A549 (cell line): ENCODE results near the gene MAP3K14. TPM values are rescaled to one million over a fixed set of nuclear protein-coding genes. Genes with fewer than 3 reads are reported as not detected.

Source experiments
- ATAC-seq, 2 experiments: fragments of 200-7000 bp in 1 of 2; fragments of >200 bp in 1 of 2; cut with Nextera tagmentation in 1 of 2; cut with Tn5 transposase in 1 of 2; 3 replicates each; pipeline versions ENCODE4 v1.8.0 to v1.9.1; 2018 to 2020; ENCODE audit warnings: mild to moderate bottlenecking in 1 of 2, moderate library complexity in 1 of 2
- CTCF ChIA-PET: fragments of 300-600 bp; sonication (Branson Sonifier 250); formaldehyde crosslinking; extraction: SDS; loops from one replicate; lab custom pipeline; 2021; ENCODE audit warnings: antibody characterized with exemption, inconsistent platforms; lab: Yijun Ruan, JAX
- POLR2A ChIA-PET: fragments of 350-600 bp; formaldehyde crosslinking; extraction: SDS; loops from one replicate; lab custom pipeline; 2021; ENCODE audit warnings: antibody characterized with exemption, inconsistent platforms; lab: Yijun Ruan, JAX
- DNase-seq, 2 experiments: peaks; one replicate each; pipeline versions ENCODE4 v3.0.0 to v3.0.0-alpha.2; 2011 to 2016; ENCODE audit warnings: low read depth in 1 of 2, low spot score in 1 of 2
- FAIRE-seq: peaks from 2 replicates; lab custom pipeline; 2011; peaks lifted over from hg19 to GRCh38; lab: Jason Lieb, UNC
- H3K27ac ChIP-seq, 2 experiments: fragments of >200 bp; sonication (Bioruptor Twin); formaldehyde crosslinking; 3 replicates each; pipeline ENCODE4 v1.5.1; 2016 to 2017
- H3K4me1 ChIP-seq: fragments of >200 bp; sonication (Bioruptor Twin); formaldehyde crosslinking; 3 replicates; pipeline ENCODE4 v1.6.1; 2016
- H3K4me2 ChIP-seq: fragments of >200 bp; sonication (Bioruptor Twin); formaldehyde crosslinking; 3 replicates; pipeline ENCODE4 v1.6.1; 2016
- H3K4me3 ChIP-seq: fragments of >200 bp; sonication (Bioruptor Twin); formaldehyde crosslinking; 3 replicates; pipeline ENCODE4 v1.5.1; 2016
- H3K9me3 ChIP-seq: fragments of >200 bp; sonication (Bioruptor Twin); formaldehyde crosslinking; 3 replicates; pipeline ENCODE4 v1.6.1; 2016
- CBX8 ChIP-seq: fragments of 200-600 bp; sonication (generic); IDR thresholded peaks from 2 replicates; pipeline ENCODE4 v1.6.1; 2016
- CEBPB ChIP-seq, 2 experiments: fragments of >200 bp in 1 of 2; sonication (Bioruptor Twin) in 1 of 2; formaldehyde crosslinking in 1 of 2; IDR thresholded peaks; 2 replicates each; pipeline ENCODE4 v1.6.1; 2012 to 2016
- EHF ChIP-seq: fragments of 250-450 bp; sonication (Bioruptor Pico); IDR thresholded peaks from 2 replicates; pipeline ENCODE4 v1.5.0; 2020; ENCODE audit warnings: mild to moderate bottlenecking
- EP300 ChIP-seq, 2 experiments: fragments of >200 bp; sonication (Bioruptor Twin); formaldehyde crosslinking; IDR thresholded peaks; 2 replicates in 1 of 2; 3 replicates in 1 of 2; pipeline ENCODE4 v1.6.1; 2016 to 2017
- ESRRA ChIP-seq: fragments of 150-350 bp; IDR thresholded peaks from 2 replicates; pipeline ENCODE4 v1.6.1; 2014; ENCODE audit warnings: mild to moderate bottlenecking, low read length, borderline replicate concordance
- FOSB ChIP-seq: fragments of 250-450 bp; sonication (Bioruptor Pico); IDR thresholded peaks from 2 replicates; pipeline ENCODE4 v1.5.0; 2020; ENCODE audit warnings: mild to moderate bottlenecking, moderate library complexity
- FOSL2 ChIP-seq, 2 experiments: fragments of 450-650 bp in 1 of 2; fragments of >200 bp in 1 of 2; sonication (Bioruptor Twin) in 1 of 2; formaldehyde crosslinking; IDR thresholded peaks; 2 replicates each; pipeline versions ENCODE4 v1.5.0 to v1.6.1; 2016 to 2020; ENCODE audit warnings: mild to moderate bottlenecking in 1 of 2, moderate library complexity in 1 of 2
- FOXS1 ChIP-seq: fragments of 250-450 bp; sonication (Bioruptor Pico); IDR thresholded peaks from 2 replicates; pipeline ENCODE4 v1.5.0; 2020; ENCODE audit warnings: mild to moderate bottlenecking, moderate library complexity
- HDAC2 ChIP-seq: fragments of 200-600 bp; sonication (generic); IDR thresholded peaks from 2 replicates; pipeline ENCODE4 v1.6.1; 2016
- HEYL ChIP-seq: fragments of 250-450 bp; sonication (Bioruptor Pico); IDR thresholded peaks from 2 replicates; pipeline ENCODE4 v1.8.0; 2021; ENCODE audit warnings: mild to moderate bottlenecking, moderate library complexity
- HOXA7 ChIP-seq: fragments of 250-450 bp; sonication (Bioruptor Pico); IDR thresholded peaks from 2 replicates; pipeline ENCODE4 v1.5.0; 2020; ENCODE audit warnings: mild to moderate bottlenecking, moderate library complexity
- HOXB5 ChIP-seq: fragments of 250-450 bp; sonication (Bioruptor Pico); IDR thresholded peaks from 2 replicates; pipeline ENCODE4 v1.5.0; 2020; ENCODE audit warnings: mild to moderate bottlenecking, moderate library complexity
- JUN ChIP-seq, 2 experiments: fragments of >200 bp; sonication (Bioruptor Twin); formaldehyde crosslinking; IDR thresholded peaks; 2 replicates in 1 of 2; 3 replicates in 1 of 2; pipeline ENCODE4 v1.6.1; 2016 to 2017
- JUNB ChIP-seq: fragments of >200 bp; sonication (Bioruptor Twin); formaldehyde crosslinking; IDR thresholded peaks from 2 replicates; pipeline ENCODE4 v1.6.1; 2016
- KDM5A ChIP-seq: fragments of 200-600 bp; sonication (generic); IDR thresholded peaks from 2 replicates; pipeline ENCODE4 v1.6.1; 2016; ENCODE audit warnings: antibody characterized with exemption, mild to moderate bottlenecking
- MAFK ChIP-seq: fragments of 450-650 bp; IDR thresholded peaks from 2 replicates; pipeline ENCODE4 v1.6.1; 2014; ENCODE audit not compliant: partially characterized antibody
- NFE2L2 ChIP-seq: fragments of 150-350 bp; conservative IDR thresholded peaks from 2 replicates; pipeline ENCODE4 v1.6.1; 2014; ENCODE audit warnings: low read length
- POLR2A ChIP-seq: IDR thresholded peaks from 2 replicates; pipeline ENCODE4 v1.6.1; 2012; ENCODE audit warnings: mild to moderate bottlenecking, low read length
- RAD21 ChIP-seq, 2 experiments: fragments of >200 bp in 1 of 2; sonication (Bioruptor Twin) in 1 of 2; formaldehyde crosslinking in 1 of 2; IDR thresholded peaks in 1 of 2; conservative IDR thresholded peaks in 1 of 2; 2 replicates in 1 of 2; 3 replicates in 1 of 2; pipeline ENCODE4 v1.6.1; 2012 to 2018; ENCODE audit warnings: inconsistent platforms in 1 of 2
- RARB ChIP-seq: fragments of 250-450 bp; sonication (Bioruptor Pico); IDR thresholded peaks from 2 replicates; pipeline ENCODE4 v1.8.0; 2021; ENCODE audit warnings: mild to moderate bottlenecking, moderate library complexity
- REST ChIP-seq: fragments of 200-600 bp; sonication (generic); IDR thresholded peaks from 2 replicates; pipeline ENCODE4 v1.6.1; 2016; ENCODE audit warnings: antibody characterized with exemption, mild to moderate bottlenecking, moderate library complexity
- SMC3 ChIP-seq: fragments of >200 bp; sonication (Bioruptor Twin); formaldehyde crosslinking; IDR thresholded peaks from 3 replicates; pipeline ENCODE4 v1.6.1; 2018; ENCODE audit warnings: inconsistent platforms
- SREBF2 ChIP-seq: fragments of 450-650 bp; IDR thresholded peaks from 2 replicates; pipeline ENCODE4 v1.6.1; 2014; ENCODE audit warnings: mild to moderate bottlenecking, moderate library complexity
- TFCP2L1 ChIP-seq: fragments of 250-450 bp; sonication (Bioruptor Pico); IDR thresholded peaks from 2 replicates; pipeline ENCODE4 v1.5.0; 2021; ENCODE audit warnings: mild to moderate bottlenecking
- TP53 ChIP-seq: fragments of 250-450 bp; sonication (Bioruptor Pico); IDR thresholded peaks from 2 replicates; pipeline ENCODE4 v1.5.0; 2021; ENCODE audit warnings: mild to moderate bottlenecking, moderate library complexity
- USF2 ChIP-seq: fragments of 450-650 bp; IDR thresholded peaks from 2 replicates; pipeline ENCODE4 v1.6.1; 2014; ENCODE audit warnings: antibody characterized with exemption
- whole genome bisulfite sequencing: methylation state at CpG from one replicate; pipeline ENCODE4 v1.1.6; 2017; ENCODE audit errors: missing lambda C conversion rate; 5-methylcytosine and 5-hydroxymethylcytosine counted together
- polyA plus RNA-seq, 4 experiments: library from polyadenylated mRNA; depleted of rRNA in 3 of 4; stranded (reverse); fragments of >200 nt; fragmentation: RNase III in 1 of 4; extraction: RNeasy Plus Mini Kit Qiagen cat#74134 plus additional on column Dnase treatment in 1 of 4; gene quantifications; 2 replicates in 3 of 4; 3 replicates in 1 of 4; pipeline ENCODE4 v1.2.3, GENCODE V29; 2011 to 2017

Gene MAP3K14
- polyA plus RNA-seq, 2 of the 4 experiments (the other 2 are of a cell fraction), result 9.1 to 34.5 TPM

- TF ChIP-seq EP300 (IDR thresholded peaks at IDR 0.05) (peak; percentile 93 to 99), USF2 (no peak), RARB (no peak), FOSB (CRISPR knock-in tag) (no peak), FOSL2 (IDR thresholded peaks at IDR 0.05) (peak; percentile 54; the same call in 1 of the 2 replicates), FOSL2 (CRISPR knock-in tag; IDR thresholded peaks at IDR 0.05) (peak; percentile 89), REST (no peak), EHF (peak; percentile 87; the same call in 1 of the 2 replicates), JUN (IDR thresholded peaks at IDR 0.05) (peak; percentile 98 to 100), TP53 (CRISPR knock-in tag) (0 out of 2 replicates have a peak, but pooled peaks have one; percentile 22), FOXS1 (CRISPR knock-in tag) (no peak), SMC3 (peak; percentile 42; the same call in 2 of the 3 replicates), HEYL (CRISPR knock-in tag) (0 out of 2 replicates have a peak, but pooled peaks have one; percentile 38), TFCP2L1 (CRISPR knock-in tag) (no peak), ESRRA (0 out of 2 replicates have a peak, but pooled peaks have one; percentile 17), CBX8 (no peak), CEBPB (IDR thresholded peaks at IDR 0.05) (peak; percentile 99 to 100), NFE2L2 (no peak), HOXB5 (CRISPR knock-in tag) (peak; percentile 55; the same call in 1 of the 2 replicates), POLR2A (peak; percentile 33), RAD21 (conservative IDR thresholded peaks at IDR 0.05 in 1 of 2, IDR thresholded peaks at IDR 0.05 in 1 of 2) (no peak; a peak in 3 of 5 replicates), KDM5A (no peak), JUNB (peak; percentile 77), HDAC2 (no peak)
Observed at GRCh38 chr17:45228763-45229539, 87.9 kb downstream of the MAP3K14 start (continued).

GRCh38 chr17:45227926-45228762 lies 88.7 kb downstream of the MAP3K14 start:
- FAIRE-seq, result no peak
- WGBS, result 25% methylated on average over 16 of the region's 17 CpGs
- ATAC-seq, result peak; percentile 31 to 34

More at GRCh38 chr17:45227926-45228762, 88.7 kb downstream of the MAP3K14 start:
- POLR2A ChIA-PET, result interaction anchor here (1.0 to 2.4 kb wide), 7 partner anchors 9 to 159 kb away, joined by 3 to 37 read pairs (median 6); partner anchors contain the start of genes HEXIM1 and MAP3K14
- CTCF ChIA-PET, result interaction anchor here (0.8 to 52.3 kb wide), 14 partner anchors 1 to 198 kb away, joined by 3 to 2147 read pairs (median 8); partner anchors contain the start of genes ACBD4, FMNL1, HEXIM1 and HEXIM2
- DNase-seq, result peak in 1 of 2 experiments; percentile 73
- peak overlapping the region; percentile 97 for H3K27ac ChIP-seq
- TF ChIP-seq HDAC2, result 0 out of 2 replicates have a peak, but pooled peaks have one; percentile 2
- TF ChIP-seq EHF, result 0 out of 2 replicates have a peak, but pooled peaks have one; percentile 11
- TF ChIP-seq POLR2A, result peak; percentile 35; the same call in 1 of the 2 replicates
- TF ChIP-seq MAFK, result peak; percentile 15
- no peak for TF ChIP-seq CEBPB (IDR thresholded peaks at IDR 0.05)
- no peak for TF ChIP-seq NFE2L2
- TF ChIP-seq HOXA7 (CRISPR knock-in tag), result peak; percentile 28; the same call in 1 of the 2 replicates
- no peak for TF ChIP-seq SREBF2
- no peak overlapping the region for H3K4me3 ChIP-seq
- peak overlapping the region; percentile 92 for H3K4me2 ChIP-seq
- H3K4me1 ChIP-seq, result peaks cover 93% of the 10 kb centered on the region
- no peaks in the 10 kb centered on the region for H3K9me3 ChIP-seq
